ENCODE results near the gene DHX40.

Gene DHX40

DNA sequence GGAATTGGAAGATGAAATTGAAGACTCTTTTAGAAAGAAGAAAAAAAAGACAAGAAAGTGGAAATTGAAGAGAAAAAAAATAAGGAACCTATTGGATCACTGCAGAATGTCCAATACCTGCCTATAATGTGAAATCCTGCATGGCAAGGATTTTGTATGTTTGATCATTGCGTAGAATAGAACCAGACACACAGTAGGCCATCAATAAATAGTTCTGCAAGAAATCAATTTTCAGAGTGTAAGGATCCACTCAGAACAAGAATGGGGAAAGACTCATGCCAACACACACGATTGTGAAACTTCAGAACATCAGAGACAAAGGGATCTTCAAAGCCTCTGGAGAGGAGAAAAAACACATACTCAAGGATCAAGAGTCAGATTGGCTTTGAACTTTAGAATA lies 39.7 kb upstream of the DHX40 start:
- H3K36me3 ChIP-seq (replicated peaks): no peaks in the 10 kb centered on the region
- H3K27ac ChIP-seq: no peak overlapping the region
- TF ChIP-seq, protein P1, sequence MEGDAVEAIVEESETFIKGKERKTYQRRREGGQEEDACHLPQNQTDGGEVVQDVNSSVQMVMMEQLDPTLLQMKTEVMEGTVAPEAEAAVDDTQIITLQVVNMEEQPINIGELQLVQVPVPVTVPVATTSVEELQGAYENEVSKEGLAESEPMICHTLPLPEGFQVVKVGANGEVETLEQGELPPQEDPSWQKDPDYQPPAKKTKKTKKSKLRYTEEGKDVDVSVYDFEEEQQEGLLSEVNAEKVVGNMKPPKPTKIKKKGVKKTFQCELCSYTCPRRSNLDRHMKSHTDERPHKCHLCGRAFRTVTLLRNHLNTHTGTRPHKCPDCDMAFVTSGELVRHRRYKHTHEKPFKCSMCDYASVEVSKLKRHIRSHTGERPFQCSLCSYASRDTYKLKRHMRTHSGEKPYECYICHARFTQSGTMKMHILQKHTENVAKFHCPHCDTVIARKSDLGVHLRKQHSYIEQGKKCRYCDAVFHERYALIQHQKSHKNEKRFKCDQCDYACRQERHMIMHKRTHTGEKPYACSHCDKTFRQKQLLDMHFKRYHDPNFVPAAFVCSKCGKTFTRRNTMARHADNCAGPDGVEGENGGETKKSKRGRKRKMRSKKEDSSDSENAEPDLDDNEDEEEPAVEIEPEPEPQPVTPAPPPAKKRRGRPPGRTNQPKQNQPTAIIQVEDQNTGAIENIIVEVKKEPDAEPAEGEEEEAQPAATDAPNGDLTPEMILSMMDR (IDR thresholded peaks at IDR 0.05; ENCODE audit: low read depth, low read length, missing control alignments): no peak
- H3K4me3 ChIP-seq (ENCODE audit: low read depth, low read length): no peak overlapping the region
- DNase-seq: no peak
- in situ Hi-C loops (cut with HindIII; ENCODE audit: low pct_ligation_motif_present, low sequenced_read_pairs): no loop called here
- no peaks in the 10 kb centered on the region for H3K27me3 ChIP-seq (replicated peaks)

DNA sequence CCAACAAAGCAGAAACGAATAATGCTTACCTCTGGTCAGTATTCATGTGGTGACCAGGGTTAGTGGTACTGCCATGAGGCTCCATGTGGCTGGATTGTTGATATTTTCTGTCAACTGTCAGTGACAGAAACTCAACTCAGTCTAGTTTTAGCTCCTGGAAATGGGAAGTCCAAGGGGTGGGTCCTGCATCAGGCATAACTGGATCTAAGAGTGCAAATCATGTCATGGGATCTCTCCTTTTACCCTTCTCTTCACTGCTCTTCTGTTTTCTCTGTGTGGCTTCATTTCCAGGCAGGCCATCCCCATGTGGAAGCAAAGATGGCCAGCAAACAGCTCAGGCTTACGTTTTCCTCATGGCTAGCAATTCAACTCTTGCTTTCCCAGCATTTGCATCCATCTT lies 39.0 kb upstream of the DHX40 start:
- H3K27ac ChIP-seq: no peak overlapping the region
- no peaks in the 10 kb centered on the region for H3K27me3 ChIP-seq (replicated peaks)
- DNase-seq: no peak
- H3K36me3 ChIP-seq (replicated peaks): no peaks in the 10 kb centered on the region
- TF ChIP-seq, protein P1 (IDR thresholded peaks at IDR 0.05; ENCODE audit: low read depth, low read length, missing control alignments): no peak
- no peak overlapping the region for H3K4me3 ChIP-seq (ENCODE audit: low read depth, low read length)
- in situ Hi-C loops (cut with HindIII; ENCODE audit: low pct_ligation_motif_present, low sequenced_read_pairs): no loop called here

DNA sequence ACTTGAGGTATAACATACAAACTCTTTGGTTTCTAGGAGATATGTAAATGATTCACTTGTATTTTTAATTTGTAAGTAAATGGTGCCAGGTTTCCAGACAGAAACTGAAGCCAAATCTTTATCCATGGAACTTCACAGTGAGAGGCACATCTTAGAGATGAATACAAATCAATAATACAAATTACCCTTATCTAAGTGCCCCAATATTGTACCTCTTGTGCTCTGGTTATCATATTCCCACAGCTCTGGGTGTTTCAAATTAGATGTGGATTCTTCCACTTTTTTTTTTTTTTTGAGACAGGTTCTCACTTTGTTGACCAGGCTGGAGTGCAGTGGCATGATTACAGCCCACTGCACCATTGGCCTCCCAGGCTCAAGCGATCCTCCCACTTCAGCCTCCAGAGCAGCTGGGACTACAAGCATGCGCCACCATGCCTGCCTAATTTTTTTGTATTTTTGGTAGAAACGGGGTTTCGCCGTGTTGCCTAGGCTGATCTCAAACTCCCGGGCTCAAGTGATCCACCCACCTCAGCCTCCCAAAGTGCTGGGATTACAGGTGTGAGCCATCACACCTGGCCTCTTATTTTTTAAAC lies 38.0 kb upstream of the DHX40 start:
- TF ChIP-seq, protein P1 (IDR thresholded peaks at IDR 0.05; ENCODE audit: low read depth, low read length, missing control alignments): no peak
- DNase-seq: no peak
- in situ Hi-C loops (cut with HindIII; ENCODE audit: low pct_ligation_motif_present, low sequenced_read_pairs): no loop called here
- H3K4me3 ChIP-seq (ENCODE audit: low read depth, low read length): no peak overlapping the region
- no peak overlapping the region for H3K27ac ChIP-seq
- no peaks in the 10 kb centered on the region for H3K27me3 ChIP-seq (replicated peaks)
- H3K36me3 ChIP-seq (replicated peaks): no peaks in the 10 kb centered on the region

DNA sequence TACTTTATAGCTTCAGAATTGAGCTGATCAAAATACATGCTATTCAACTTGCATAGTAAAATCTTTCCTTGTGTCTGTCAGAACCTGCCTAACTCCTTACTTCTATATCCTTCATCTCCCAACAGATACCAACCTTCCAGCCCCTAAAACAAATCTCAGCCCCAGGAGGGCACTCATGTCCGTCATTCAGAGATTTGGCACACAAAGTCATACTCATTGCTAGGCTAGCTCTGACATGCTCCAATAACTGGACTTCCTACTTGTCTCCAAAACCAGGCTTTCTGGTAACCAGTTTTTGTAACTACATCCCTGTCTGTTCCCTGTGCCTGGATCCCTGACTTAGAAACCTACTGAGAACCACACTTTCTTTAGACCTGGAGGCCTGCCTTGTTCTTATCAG lies 37.5 kb upstream of the DHX40 start:
- no peak overlapping the region for H3K4me3 ChIP-seq (ENCODE audit: low read depth, low read length)
- no peaks in the 10 kb centered on the region for H3K27me3 ChIP-seq (replicated peaks)
- H3K27ac ChIP-seq: no peak overlapping the region
- TF ChIP-seq, protein P1 (IDR thresholded peaks at IDR 0.05; ENCODE audit: low read depth, low read length, missing control alignments): no peak
- DNase-seq: no peak
- H3K36me3 ChIP-seq (replicated peaks): no peaks in the 10 kb centered on the region
- in situ Hi-C loops (cut with HindIII; ENCODE audit: low pct_ligation_motif_present, low sequenced_read_pairs): no loop called here

DNA sequence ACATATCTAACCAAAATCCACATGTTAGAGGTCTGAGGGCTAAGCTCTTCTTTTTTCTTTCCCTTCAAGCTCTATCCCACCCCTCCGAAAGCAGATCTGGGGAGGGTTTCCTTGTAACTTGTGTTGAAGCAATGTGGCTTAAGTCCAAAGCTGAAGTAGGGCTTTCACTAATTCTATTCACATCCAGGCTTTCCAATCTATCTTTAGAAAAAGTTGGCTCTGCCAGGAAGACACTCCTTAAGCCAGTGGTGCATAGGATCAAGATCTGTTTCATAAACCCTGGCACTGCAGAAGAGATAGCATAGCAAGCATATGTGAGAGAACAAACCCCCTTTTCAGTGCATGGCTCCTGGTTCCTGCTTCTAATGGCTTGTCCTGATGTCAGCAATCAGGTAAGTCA lies 34.9 kb upstream of the DHX40 start:
- no peaks in the 10 kb centered on the region for H3K36me3 ChIP-seq (replicated peaks)
- in situ Hi-C loops (cut with HindIII; ENCODE audit: low pct_ligation_motif_present, low sequenced_read_pairs): no loop called here
- TF ChIP-seq, protein P1 (IDR thresholded peaks at IDR 0.05; ENCODE audit: low read depth, low read length, missing control alignments): no peak
- H3K27ac ChIP-seq: no peak overlapping the region
- H3K27me3 ChIP-seq (replicated peaks): no peaks in the 10 kb centered on the region
- DNase-seq: no peak
- H3K4me3 ChIP-seq (ENCODE audit: low read depth, low read length): no peak overlapping the region

DNA sequence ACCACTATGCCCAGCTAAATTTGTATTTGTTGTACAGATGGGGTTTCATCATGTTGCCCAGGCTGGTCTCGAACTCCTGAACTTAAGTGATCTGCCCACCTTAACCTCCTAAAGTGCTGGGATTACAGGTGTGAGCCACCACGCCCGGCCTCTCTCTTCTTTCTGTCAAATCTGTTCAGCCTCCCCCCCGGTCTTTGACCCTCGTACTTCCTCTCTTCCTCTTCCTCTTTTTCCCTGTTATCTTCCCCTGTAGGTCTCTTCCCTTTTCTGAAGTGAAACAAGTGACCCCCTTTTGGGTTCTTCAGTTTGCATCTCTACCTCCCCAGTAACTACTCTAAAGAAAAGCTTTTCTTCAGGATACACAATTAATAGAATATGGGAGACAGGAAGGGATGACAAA lies 31.7 kb upstream of the DHX40 start:
- TF ChIP-seq, protein P1 (IDR thresholded peaks at IDR 0.05; ENCODE audit: low read depth, low read length, missing control alignments): no peak
- Histone ChIP-seq H3K27ac (no peak overlapping the region), H3K36me3 (replicated peaks) (no peaks in the 10 kb centered on the region), H3K27me3 (replicated peaks) (no peaks in the 10 kb centered on the region), H3K4me3 (ENCODE audit: low read depth, low read length) (no peak overlapping the region)
- in situ Hi-C loops (cut with HindIII; ENCODE audit: low pct_ligation_motif_present, low sequenced_read_pairs): no loop called here
- DNase-seq: no peak
